Coronary artery (tissue), 2 donors: Measurements from ENCODE around the gene MIPOL1.

Source experiments
- DNase-seq: peaks from one replicate; pipeline ENCODE4 v3.0.0-alpha.2; 2017; ENCODE audit warnings: low spot score
- H3K27ac ChIP-seq, 2 donors: fragments of 200-600 bp; sonication (generic); one replicate each; pipeline ENCODE4 v1.5.1; 2016 to 2019
- H3K4me3 ChIP-seq: fragments of 200-600 bp; sonication (generic); 2 replicates; pipeline ENCODE4 v1.5.1; 2016; ENCODE audit warnings: mild to moderate bottlenecking, moderate library complexity
- TF ChIP-seq, protein P1 (sequence below): fragments of 200-600 bp; sonication (generic); IDR thresholded peaks from one replicate; pipeline ENCODE4 v1.5.1; 2019; ENCODE audit warnings: antibody characterized with exemption

The MIPOL1 gene

GRCh38 chr14:37257501-37258070 lies 59.8 kb downstream of the MIPOL1 start:
- Histone ChIP-seq H3K4me3 (no peak overlapping the region), H3K27ac (no peak overlapping the region)
- DNase-seq = no peak
- TF ChIP-seq, protein P1, sequence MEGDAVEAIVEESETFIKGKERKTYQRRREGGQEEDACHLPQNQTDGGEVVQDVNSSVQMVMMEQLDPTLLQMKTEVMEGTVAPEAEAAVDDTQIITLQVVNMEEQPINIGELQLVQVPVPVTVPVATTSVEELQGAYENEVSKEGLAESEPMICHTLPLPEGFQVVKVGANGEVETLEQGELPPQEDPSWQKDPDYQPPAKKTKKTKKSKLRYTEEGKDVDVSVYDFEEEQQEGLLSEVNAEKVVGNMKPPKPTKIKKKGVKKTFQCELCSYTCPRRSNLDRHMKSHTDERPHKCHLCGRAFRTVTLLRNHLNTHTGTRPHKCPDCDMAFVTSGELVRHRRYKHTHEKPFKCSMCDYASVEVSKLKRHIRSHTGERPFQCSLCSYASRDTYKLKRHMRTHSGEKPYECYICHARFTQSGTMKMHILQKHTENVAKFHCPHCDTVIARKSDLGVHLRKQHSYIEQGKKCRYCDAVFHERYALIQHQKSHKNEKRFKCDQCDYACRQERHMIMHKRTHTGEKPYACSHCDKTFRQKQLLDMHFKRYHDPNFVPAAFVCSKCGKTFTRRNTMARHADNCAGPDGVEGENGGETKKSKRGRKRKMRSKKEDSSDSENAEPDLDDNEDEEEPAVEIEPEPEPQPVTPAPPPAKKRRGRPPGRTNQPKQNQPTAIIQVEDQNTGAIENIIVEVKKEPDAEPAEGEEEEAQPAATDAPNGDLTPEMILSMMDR = no peak

DNA sequence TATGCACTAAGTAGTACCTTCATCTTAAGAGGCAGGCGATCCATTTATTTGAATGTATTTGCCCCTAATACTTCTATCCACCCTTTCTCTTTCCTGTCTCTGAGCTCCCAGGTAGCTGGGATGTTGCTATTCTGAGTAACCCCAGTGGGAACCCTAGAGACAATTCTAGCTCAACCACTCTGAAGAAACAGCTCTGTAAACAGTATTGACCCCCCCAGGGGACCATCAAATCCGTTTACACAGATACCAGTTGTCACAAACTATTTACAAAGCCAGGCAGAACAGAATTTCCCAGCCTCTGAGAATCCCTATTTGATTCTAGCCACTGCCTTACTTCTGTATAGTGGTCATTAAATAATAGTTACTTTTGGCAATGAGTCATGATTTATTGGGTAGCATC lies 64.9 kb downstream of the MIPOL1 start:
- TF ChIP-seq, protein P1 = no peak
- no peak for DNase-seq
- Histone ChIP-seq H3K4me3 (no peak overlapping the region), H3K27ac (no peak overlapping the region)

DNA sequence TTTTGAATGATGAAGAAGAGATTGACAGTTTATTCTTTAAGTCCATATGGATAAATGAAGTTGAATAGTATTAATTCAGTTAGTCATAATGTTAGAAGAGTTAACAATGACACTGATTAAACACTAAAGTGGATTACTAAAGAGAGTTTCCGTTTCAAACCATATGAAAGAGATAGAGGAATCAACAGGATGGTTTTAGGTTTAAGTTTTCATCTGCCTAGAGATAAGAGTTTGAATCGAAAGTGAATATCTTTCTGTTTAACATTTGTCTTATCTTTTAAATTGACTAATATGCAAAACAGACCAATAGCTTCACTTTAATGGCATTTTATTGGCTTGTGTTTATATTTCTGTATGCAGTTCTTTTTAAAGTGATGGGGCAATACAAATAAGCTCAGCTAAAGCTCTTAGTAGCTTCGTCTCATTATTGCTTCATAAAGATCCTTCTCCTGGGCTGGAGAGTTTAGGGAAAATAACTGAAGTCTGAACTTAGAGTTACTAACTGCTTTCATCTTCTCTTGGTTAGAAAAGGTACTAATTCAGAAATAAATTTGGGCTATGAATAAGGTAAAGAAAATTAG lies 66.0 kb downstream of the MIPOL1 start:
- TF ChIP-seq, protein P1 = no peak
- DNase-seq = no peak
- Histone ChIP-seq H3K27ac (no peak overlapping the region), H3K4me3 (no peak overlapping the region)

DNA sequence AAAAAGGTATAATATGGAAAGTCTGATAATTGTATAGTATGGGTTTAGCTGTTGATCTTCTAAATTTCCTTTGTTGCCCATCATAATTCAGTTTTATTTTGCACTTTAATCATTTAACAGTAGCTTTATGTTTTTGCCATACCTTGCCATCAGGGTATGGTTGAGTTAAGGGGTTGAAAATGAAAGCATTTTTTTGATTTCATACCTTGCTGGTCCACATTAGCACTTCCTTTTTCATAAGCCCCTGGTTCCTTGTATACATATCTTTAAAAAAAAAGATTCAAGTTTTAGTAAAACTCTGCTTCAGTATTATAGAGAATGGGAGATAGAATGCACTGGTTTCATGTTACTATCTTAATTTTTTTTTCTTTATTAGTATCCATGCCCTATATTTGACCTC lies 71.1 kb downstream of the MIPOL1 start:
- TF ChIP-seq, protein P1 = no peak
- DNase-seq = no peak
- no peak overlapping the region for H3K4me3 ChIP-seq
- no peak overlapping the region for H3K27ac ChIP-seq

DNA sequence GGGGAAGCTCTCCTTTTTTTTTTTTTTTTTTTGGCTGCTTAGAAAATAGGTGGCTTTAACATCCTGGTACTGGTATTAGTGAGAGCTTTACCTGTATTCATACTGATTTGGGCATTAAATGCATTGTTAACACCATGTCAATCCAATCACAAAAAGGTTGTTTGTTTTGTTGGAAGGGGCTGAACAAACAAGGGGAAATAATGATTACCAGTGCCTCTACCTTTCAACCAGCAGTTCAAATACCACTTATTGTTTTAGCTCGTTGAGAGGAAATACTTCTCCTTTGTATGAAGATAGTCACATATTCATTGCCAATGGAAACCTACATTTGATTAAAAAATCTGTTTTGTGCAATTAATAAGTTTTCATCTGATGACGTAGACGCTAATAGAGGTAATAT lies 72.9 kb downstream of the MIPOL1 start:
- TF ChIP-seq, protein P1 = no peak
- H3K4me3 ChIP-seq = no peak overlapping the region
- DNase-seq = no peak
- no peak overlapping the region for H3K27ac ChIP-seq

DNA sequence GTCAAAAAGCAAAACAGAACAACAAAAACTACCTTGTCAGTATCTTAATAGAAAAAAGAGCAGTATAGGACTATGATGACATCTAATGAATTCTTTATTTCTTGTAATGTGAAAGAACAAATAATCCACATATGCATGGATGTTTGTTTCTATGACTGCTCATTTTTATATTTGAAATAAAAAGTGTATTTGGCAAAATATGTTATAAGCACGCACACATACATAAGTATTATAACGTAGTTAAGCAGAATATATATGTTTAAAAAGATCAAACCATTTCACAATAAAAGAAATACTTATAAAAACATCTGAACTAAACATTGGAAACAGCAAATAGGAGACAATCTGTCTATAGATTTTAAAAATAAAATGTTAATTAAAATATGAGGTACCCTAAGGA lies 74.8 kb downstream of the MIPOL1 start:
- TF ChIP-seq, protein P1 = no peak
- no peak overlapping the region for H3K27ac ChIP-seq

GRCh38 chr14:37274652-37275051 lies 76.9 kb downstream of the MIPOL1 start:
- DNase-seq = no peak
- TF ChIP-seq, protein P1 = no peak
- no peak overlapping the region for H3K27ac ChIP-seq
- H3K4me3 ChIP-seq = no peak overlapping the region

More for the DNA sequence above, 74.8 kb downstream of the MIPOL1 start:
- no peak for DNase-seq
- no peak overlapping the region for H3K4me3 ChIP-seq
